ENCODE measurements around the gene FHIP1B.

The FHIP1B gene

GRCh38 chr11:6268820-6269219 lies 34.4 kb upstream of the FHIP1B start:
- TF ChIP-seq CTCF (conservative IDR thresholded peaks at IDR 0.05) = no peak
- H3K27ac ChIP-seq = no peak overlapping the region

GRCh38 chr11:6263662-6264061 lies 29.2 kb upstream of the FHIP1B start:
- no peak for TF ChIP-seq CTCF (conservative IDR thresholded peaks at IDR 0.05)
- H3K27ac ChIP-seq = no peak overlapping the region

GRCh38 chr11:6260207-6260726 lies 25.8 kb upstream of the FHIP1B start:
- H3K27ac ChIP-seq = no peak overlapping the region
- no peak for TF ChIP-seq CTCF (conservative IDR thresholded peaks at IDR 0.05)

- no peak overlapping the region for H3K27ac ChIP-seq
- no peak for TF ChIP-seq CTCF (conservative IDR thresholded peaks at IDR 0.05)
Measured at GRCh38 chr11:6258571-6259081, 24.2 kb upstream of the FHIP1B start.

GRCh38 chr11:6258141-6258540 lies 23.7 kb upstream of the FHIP1B start:
- no peak for TF ChIP-seq CTCF (conservative IDR thresholded peaks at IDR 0.05)
- no peak overlapping the region for H3K27ac ChIP-seq

- TF ChIP-seq CTCF (conservative IDR thresholded peaks at IDR 0.05) = no peak
- H3K27ac ChIP-seq = peak overlapping the region; percentile 82
Measured at GRCh38 chr11:6253197-6253596, 18.8 kb upstream of the FHIP1B start.

- no peak for TF ChIP-seq CTCF (conservative IDR thresholded peaks at IDR 0.05)
- peak overlapping the region; percentile 82 for H3K27ac ChIP-seq
Measured at GRCh38 chr11:6251990-6252473, 17.6 kb upstream of the FHIP1B start.

All from VCaP (cell line).